HepG2 (cell line): Measurements from ENCODE around the gene SGSM1. TPM values are rescaled to one million over a fixed set of nuclear protein-coding genes. Genes with fewer than 3 reads are reported as not detected.

Experiments used
- BCL3 ChIP-seq: sonication (generic); formaldehyde crosslinking; IDR thresholded peaks from 2 replicates; pipeline ENCODE4 v1.5.1; 2020; ENCODE audit warnings: mild to moderate bottlenecking, missing genetic modification reagents, moderate library complexity
- CBX5 ChIP-seq: sonication (generic); formaldehyde crosslinking; IDR thresholded peaks from 2 replicates; pipeline ENCODE4 v1.4.0; 2020; ENCODE audit warnings: missing genetic modification reagents, borderline replicate concordance
- CEBPG ChIP-seq: IDR thresholded peaks from 2 replicates; pipeline ENCODE4 v1.6.1; 2016
- GPN1 ChIP-seq: sonication (generic); formaldehyde crosslinking; IDR thresholded peaks from 2 replicates; pipeline ENCODE4 v1.5.1; 2020; ENCODE audit warnings: missing genetic modification reagents, borderline replicate concordance
- HIVEP1 ChIP-seq: sonication (generic); formaldehyde crosslinking; IDR thresholded peaks from 2 replicates; pipeline ENCODE4 v1.4.0; 2020; ENCODE audit warnings: mild to moderate bottlenecking, missing genetic modification reagents
- HNF4A ChIP-seq: sonication (generic); formaldehyde crosslinking; IDR thresholded peaks from 2 replicates; pipeline ENCODE4 v1.4.0; 2020; ENCODE audit warnings: missing genetic modification reagents
- JUNB ChIP-seq: sonication (generic); formaldehyde crosslinking; IDR thresholded peaks from 2 replicates; pipeline ENCODE4 v1.8.0; 2022; ENCODE audit warnings: missing genetic modification reagents, mild to moderate bottlenecking, borderline replicate concordance
- NFE2L1 ChIP-seq: sonication (generic); formaldehyde crosslinking; IDR thresholded peaks from 2 replicates; pipeline ENCODE4 v1.4.0; 2020; ENCODE audit warnings: missing genetic modification reagents, mild to moderate bottlenecking, borderline replicate concordance
- NFIB ChIP-seq: sonication (generic); formaldehyde crosslinking; IDR thresholded peaks from 2 replicates; pipeline ENCODE4 v1.9.0; 2021; ENCODE audit warnings: missing genetic modification reagents, mild to moderate bottlenecking, borderline replicate concordance
- PAWR ChIP-seq: sonication (generic); formaldehyde crosslinking; IDR thresholded peaks from 2 replicates; pipeline ENCODE4 v1.4.0; 2020; ENCODE audit warnings: missing genetic modification reagents, mild to moderate bottlenecking, borderline replicate concordance
- RCOR2 ChIP-seq: IDR thresholded peaks from 2 replicates; pipeline ENCODE4 v1.6.1; 2016; ENCODE audit warnings: missing biosample characterization, missing genetic modification reagents
- RFX5 ChIP-seq: IDR thresholded peaks from 2 replicates; pipeline ENCODE4 v1.6.1; 2011; ENCODE audit warnings: low read depth, low read length, improper control_type of control experiment
- SKI ChIP-seq: fragments of 450-650 bp; IDR thresholded peaks from one replicate; pipeline ENCODE4 v1.6.1; 2018; ENCODE audit warnings: mild to moderate bottlenecking; ENCODE audit not compliant: partially characterized antibody
- SMARCE1 ChIP-seq: fragments of 450-650 bp; IDR thresholded peaks from 2 replicates; pipeline ENCODE4 v1.6.1; 2017; ENCODE audit warnings: borderline replicate concordance
- SRSF1 ChIP-seq: fragments of 200-400 bp; formaldehyde crosslinking; optimal IDR thresholded peaks from 2 replicates; pipeline ENCODE3; 2017; ENCODE audit warnings: mild to moderate bottlenecking, low read depth, low read length, moderate library complexity
- SRSF4 ChIP-seq: fragments of 200-400 bp; formaldehyde crosslinking; IDR thresholded peaks from one replicate; pipeline ENCODE4 v1.6.1; 2018; ENCODE audit warnings: mild to moderate bottlenecking, low read depth, low read length, moderate library complexity; ENCODE audit not compliant: poor library complexity, severe bottlenecking
- SYNCRIP ChIP-seq: fragments of 200-400 bp; formaldehyde crosslinking; IDR thresholded peaks from 2 replicates; pipeline ENCODE4 v1.6.1; 2018; ENCODE audit warnings: mild to moderate bottlenecking, low read depth, low read length; ENCODE audit not compliant: insufficient read depth
- TRIM24 ChIP-seq: sonication (generic); formaldehyde crosslinking; IDR thresholded peaks from 2 replicates; pipeline ENCODE4 v1.8.0; 2022; ENCODE audit warnings: mild to moderate bottlenecking, missing genetic modification reagents
- YEATS4 ChIP-seq: sonication (generic); formaldehyde crosslinking; IDR thresholded peaks from 2 replicates; pipeline ENCODE4 v1.4.0; 2020; ENCODE audit warnings: missing genetic modification reagents, borderline replicate concordance
- ZBTB38 ChIP-seq: sonication (generic); formaldehyde crosslinking; IDR thresholded peaks from 2 replicates; pipeline ENCODE4 v1.5.1; 2020; ENCODE audit warnings: mild to moderate bottlenecking, missing genetic modification reagents
- ZBTB7A ChIP-seq: sonication (generic); formaldehyde crosslinking; IDR thresholded peaks from 2 replicates; pipeline ENCODE4 v1.8.0; 2022; ENCODE audit warnings: mild to moderate bottlenecking, missing genetic modification reagents
- ZFP91 ChIP-seq: sonication (generic); formaldehyde crosslinking; IDR thresholded peaks from 2 replicates; pipeline ENCODE4 v1.9.0; 2022; ENCODE audit warnings: missing genetic modification reagents, mild to moderate bottlenecking, borderline replicate concordance
- ZNF333 ChIP-seq: sonication (generic); formaldehyde crosslinking; IDR thresholded peaks from 2 replicates; pipeline ENCODE4 v1.4.0; 2020; ENCODE audit warnings: mild to moderate bottlenecking, missing genetic modification reagents, borderline replicate concordance
- ZNF354B ChIP-seq: sonication (generic); formaldehyde crosslinking; IDR thresholded peaks from 2 replicates; pipeline ENCODE4 v1.8.0; 2022; ENCODE audit warnings: mild to moderate bottlenecking, missing genetic modification reagents
- ZNF382 ChIP-seq: sonication (generic); formaldehyde crosslinking; IDR thresholded peaks from 2 replicates; pipeline ENCODE4 v1.5.0; 2020; ENCODE audit warnings: missing genetic modification reagents, mild to moderate bottlenecking, borderline replicate concordance
- ZNF616 ChIP-seq: sonication (generic); formaldehyde crosslinking; IDR thresholded peaks from 2 replicates; pipeline ENCODE4 v1.5.0; 2020; ENCODE audit warnings: low read depth, mild to moderate bottlenecking, missing genetic modification reagents
- ZNF83 ChIP-seq: sonication (generic); formaldehyde crosslinking; IDR thresholded peaks from 2 replicates; pipeline ENCODE4 v1.4.0; 2020; ENCODE audit warnings: missing genetic modification reagents, mild to moderate bottlenecking, borderline replicate concordance
- ZSCAN20 ChIP-seq: sonication (generic); formaldehyde crosslinking; IDR thresholded peaks from 2 replicates; pipeline ENCODE4 v1.4.0; 2020; ENCODE audit warnings: missing genetic modification reagents, mild to moderate bottlenecking, borderline replicate concordance
- ZSCAN25 ChIP-seq: sonication (generic); formaldehyde crosslinking; IDR thresholded peaks from 2 replicates; pipeline ENCODE4 v1.8.0; 2022; ENCODE audit warnings: mild to moderate bottlenecking, missing genetic modification reagents
- polyA plus RNA-seq, 8 experiments: library from polyadenylated mRNA; depleted of rRNA in 3 of 8; stranded (reverse) in 7 of 8; unstranded in 1 of 8; fragments of >200 nt; fragmentation: Illumina TruSeq in 4 of 8; extraction: Trizol in 4 of 8; gene quantifications; 2 replicates each; pipeline versions ENCODE4 v1.2.1 to v1.2.3, GENCODE V29; 2011 to 2016; ENCODE audit warnings: low read depth in 4 of 8, missing spikeins in 1 of 8, mixed read lengths in 1 of 8; ENCODE audit not compliant: insufficient read depth in 1 of 8
- total RNA-seq, 5 experiments: library from RNA; depleted of rRNA; stranded (reverse); fragments of >200 nt; fragmentation: Illumina TruSeq; extraction: Trizol; gene quantifications; 2 replicates each; pipeline ENCODE4 v1.2.3, GENCODE V29; 2016; ENCODE audit warnings: low read depth in 1 of 5

The SGSM1 gene
- total and polyA plus RNA-seq, 2 of the 13 experiments (the other 11 are each of a cell fraction or from before 2014, with no cell fraction given): 0.07 TPM; not detected in 1

DNA sequence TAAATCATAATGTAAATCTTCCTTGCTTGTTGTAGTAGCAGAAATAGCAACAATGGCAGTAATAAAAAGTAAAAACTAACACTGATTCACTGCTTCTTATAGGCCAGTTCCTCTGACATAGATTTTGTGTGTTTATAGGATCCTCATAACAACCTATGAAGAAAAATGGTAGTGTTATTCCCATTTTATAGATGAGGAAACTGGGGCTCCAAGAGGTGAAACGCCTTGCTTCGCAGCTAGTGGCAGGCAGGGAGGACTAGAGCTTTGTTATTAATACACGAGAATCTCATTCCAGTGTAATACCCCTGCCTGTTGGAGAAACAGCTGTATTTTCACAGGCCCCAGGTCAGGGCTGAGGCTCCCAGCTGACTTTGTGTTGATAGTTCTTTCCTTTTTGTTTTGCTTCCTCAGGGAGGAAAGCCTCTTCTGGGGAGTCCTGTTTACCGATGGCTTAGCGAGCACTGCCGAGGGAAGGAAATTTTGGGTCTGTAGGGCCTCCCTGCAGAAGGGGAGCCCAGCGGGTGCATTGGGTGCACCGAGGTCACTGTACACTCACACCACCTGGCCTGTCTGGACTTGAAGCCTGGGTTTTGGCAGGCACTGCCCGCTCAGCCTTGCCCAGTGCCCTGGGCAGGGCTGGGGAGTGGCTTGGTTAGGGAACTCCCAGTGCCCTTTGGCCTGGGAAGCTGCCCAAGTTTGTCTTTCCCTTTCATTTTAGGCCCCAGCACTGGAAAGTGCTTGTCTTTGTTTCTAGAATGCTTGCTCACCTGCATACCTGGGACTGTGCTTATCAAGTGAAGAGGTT is 160.0 kb downstream of the SGSM1 start (continued):
- no peak for TF ChIP-seq SKI
- no peak for TF ChIP-seq TRIM24
- TF ChIP-seq SRSF1: no peak
- no peak for TF ChIP-seq ZSCAN25 (CRISPR knock-in tag)
- peak; percentile 57; the same call in 1 of the 2 replicates for TF ChIP-seq YEATS4 (CRISPR knock-in tag)
- TF ChIP-seq ZFP91 (CRISPR knock-in tag): no peak
- TF ChIP-seq RFX5: no peak
- TF ChIP-seq ZNF382 (CRISPR knock-in tag): no peak
- no peak for TF ChIP-seq SMARCE1
- no peak for TF ChIP-seq NFIB (CRISPR knock-in tag)
- no peak for TF ChIP-seq SRSF4
- no peak for TF ChIP-seq SYNCRIP
- TF ChIP-seq GPN1: no peak
- no peak for TF ChIP-seq ZBTB38 (CRISPR knock-in tag)
- TF ChIP-seq HNF4A (CRISPR knock-in tag): peak; percentile 67
- no peak for TF ChIP-seq BCL3 (CRISPR knock-in tag)
- no peak for TF ChIP-seq PAWR (CRISPR knock-in tag)
- no peak for TF ChIP-seq RCOR2 (CRISPR knock-in tag)
- no peak for TF ChIP-seq NFE2L1
- TF ChIP-seq CBX5 (CRISPR knock-in tag): no peak
- TF ChIP-seq ZNF354B (CRISPR knock-in tag): no peak
- TF ChIP-seq ZNF616 (CRISPR knock-in tag): no peak
- TF ChIP-seq HIVEP1 (CRISPR knock-in tag): peak; percentile 67; the same call in 1 of the 2 replicates
- TF ChIP-seq CEBPG (CRISPR knock-in tag): no peak
- no peak for TF ChIP-seq JUNB
- TF ChIP-seq ZBTB7A (CRISPR knock-in tag): no peak
- no peak for TF ChIP-seq ZSCAN20 (CRISPR knock-in tag)
- no peak for TF ChIP-seq ZNF333 (CRISPR knock-in tag)
- no peak for TF ChIP-seq ZNF83 (CRISPR knock-in tag)
